GM12891 (cell line): Measurements from ENCODE around the gene SMIM35.

Source experiments
- POLR2A ChIP-seq: IDR thresholded peaks from 2 replicates; pipeline ENCODE4 v1.6.1; 2011; ENCODE audit warnings: low read depth, low read length, control low read depth
- POLR2AphosphoS5 ChIP-seq: IDR thresholded peaks from 2 replicates; pipeline ENCODE4 v1.6.1; 2011; ENCODE audit warnings: low read depth, low read length, control low read depth
- POU2F2 ChIP-seq: IDR thresholded peaks from 2 replicates; pipeline ENCODE4 v1.6.1; 2011; ENCODE audit warnings: low read depth, mild to moderate bottlenecking, control low read depth, low read length, moderate library complexity
- SPI1 ChIP-seq: IDR thresholded peaks from 2 replicates; pipeline ENCODE4 v1.6.1; 2011; ENCODE audit warnings: low read depth, low read length, control low read depth

DNA sequence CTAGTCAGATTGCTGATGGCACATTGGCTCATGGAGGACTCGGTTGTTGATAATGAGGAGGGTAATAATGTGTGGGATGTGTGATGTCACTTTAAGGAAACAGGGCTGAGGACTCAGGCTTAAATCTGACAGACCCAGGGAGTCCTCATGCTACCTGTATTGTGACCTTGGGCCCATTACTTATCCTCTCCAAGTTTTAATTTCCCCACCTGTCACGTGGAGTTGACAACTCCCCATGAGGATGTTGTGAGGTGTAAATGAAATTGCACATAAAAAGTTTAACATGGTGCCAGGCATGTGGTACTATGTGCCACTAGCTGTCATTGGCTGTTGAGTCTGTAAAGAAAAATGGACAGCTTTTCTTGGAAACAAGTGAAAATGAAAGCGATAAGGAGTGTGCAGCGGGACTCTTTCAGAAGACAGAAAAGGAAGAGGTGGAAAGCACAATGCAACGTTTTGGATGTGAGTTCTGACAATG, 85.2 kb downstream of the SMIM35 start:
- TF ChIP-seq POLR2A (no peak), POLR2AphosphoS5 (no peak), POU2F2 (no peak), SPI1 (no peak)
